ENCODE data around the gene GIMAP8.
"Not testable (repeated sequence)": the region's sequence is repeated elsewhere in the genome, so short reads cannot be mapped to it uniquely, and the experiment has no call there.

Gene GIMAP8

GRCh38 chr7:150468241-150468640 lies 17.8 kb downstream of the GIMAP8 start:
- DNase-seq, result no peak

- DNase-seq, result no peak
These were observed 21.5 kb downstream of the GIMAP8 start for GRCh38 chr7:150471886-150472285.

- DNase-seq, result no peak
These were observed 23.5 kb downstream of the GIMAP8 start for GRCh38 chr7:150473902-150474301.

GRCh38 chr7:150476285-150476684 lies 25.9 kb downstream of the GIMAP8 start:
- DNase-seq, result no peak

- no peak for DNase-seq
These were observed 26.6 kb downstream of the GIMAP8 start for GRCh38 chr7:150476819-150477631.

- no peak for DNase-seq
These were observed 28.7 kb downstream of the GIMAP8 start for GRCh38 chr7:150479023-150479716.

- DNase-seq, result peak; percentile 56
These were observed 30.9 kb downstream of the GIMAP8 start for GRCh38 chr7:150481186-150481920.

- DNase-seq, result no peak
These were observed 31.5 kb downstream of the GIMAP8 start for GRCh38 chr7:150481922-150482321.

- DNase-seq, result not testable (repeated sequence)
These were observed 33.1 kb downstream of the GIMAP8 start for GRCh38 chr7:150483514-150483913.

GRCh38 chr7:150484071-150484470 lies 33.6 kb downstream of the GIMAP8 start:
- peak; percentile 35 for DNase-seq

GRCh38 chr7:150487625-150488024 lies 37.2 kb downstream of the GIMAP8 start:
- DNase-seq, result no peak

- DNase-seq, result no peak
These were observed 39.4 kb downstream of the GIMAP8 start for GRCh38 chr7:150489782-150490181.

GRCh38 chr7:150493442-150493841 lies 43.0 kb downstream of the GIMAP8 start:
- not testable (repeated sequence) for DNase-seq

GRCh38 chr7:150502519-150502918 lies 52.1 kb downstream of the GIMAP8 start:
- DNase-seq, result peak; percentile 74

GRCh38 chr7:150503155-150503554 lies 52.7 kb downstream of the GIMAP8 start:
- no peak for DNase-seq

- DNase-seq, result no peak
These were observed 53.2 kb downstream of the GIMAP8 start for GRCh38 chr7:150503581-150503980.

- no peak for DNase-seq
These were observed 57.6 kb downstream of the GIMAP8 start for GRCh38 chr7:150507947-150508602.

GRCh38 chr7:150511048-150511447 lies 60.6 kb downstream of the GIMAP8 start:
- no peak for DNase-seq

- no peak for DNase-seq
These were observed 63.3 kb downstream of the GIMAP8 start for GRCh38 chr7:150513758-150514157.

GRCh38 chr7:150514748-150515222 lies 64.4 kb downstream of the GIMAP8 start, which contains the start of gene GIMAP7:
Gene GIMAP7 (plus strand): TSS chr7:150514872. CDS start chr7:150519975, 5,103 bp downstream.
- peak; percentile 77 for DNase-seq

GRCh38 chr7:150515248-150516147 lies 65.1 kb downstream of the GIMAP8 start:
- DNase-seq, result peak; percentile 44

Measured in activated CD4-positive, alpha-beta T cell treated with anti-CD3 and anti-CD28 coated beads, Interleukin-10, Interleukin-2, amounts not matched to agents 100 ng/mL and 50 ng/mL, durations not matched to agents 16 hours and 8 hours (primary cell).